HepG2 (cell line): ENCODE measurements around the gene FBXO41. TPM values are rescaled to one million over a fixed set of nuclear protein-coding genes. Genes with fewer than 3 reads are reported as not detected.

Experiments used
- ATAC-seq: fragments of 200-7000 bp; cut with Tn5 transposase; 3 replicates; pipeline ENCODE4 v1.9.1; 2020; ENCODE audit warnings: mild to moderate bottlenecking, moderate library complexity
- BruUV-seq: library from RNA; stranded (reverse); fragments of 400-500 nt; replicated peaks from 2 replicates; lab custom pipeline; 2021; lab: Mats Ljungman, UMichigan
- CTCF ChIA-PET: fragments of 300-600 bp; formaldehyde crosslinking; extraction: SDS; loops from one replicate; lab custom pipeline; 2021; ENCODE audit warnings: low total read pairs, inconsistent platforms, low intra/inter-chr PET ratio; lab: Yijun Ruan, JAX
- POLR2A ChIA-PET: fragments of 350-600 bp; sonication (Branson Sonifier 250); formaldehyde crosslinking; loops from one replicate; lab custom pipeline; 2020; ENCODE audit warnings: antibody characterized with exemption, inconsistent platforms; lab: Yijun Ruan, JAX
- DNase-seq: peaks from one replicate; pipeline ENCODE4 v3.0.0-alpha.2; 2015; ENCODE audit warnings: low spot score
- FAIRE-seq: peaks from 3 replicates; lab custom pipeline; 2011; peaks lifted over from hg19 to GRCh38; lab: Jason Lieb, UNC
- H2AFZ ChIP-seq: one replicate; pipeline ENCODE4 v1.6.1; 2011; ENCODE audit warnings: low read length, inconsistent platforms
- H3K27ac ChIP-seq: fragments of 300-600 bp; 3 replicates; pipeline ENCODE4 v1.8.0; 2011; ENCODE audit warnings: mixed run types, mild to moderate bottlenecking, mixed read lengths, low read length, inconsistent platforms; ENCODE audit not compliant: insufficient read depth; ENCODE audit errors: extremely low read length
- H3K27me3 ChIP-seq, 2 experiments: fragments of 200-600 bp in 1 of 2; 2 replicates in 1 of 2; 3 replicates in 1 of 2; pipeline versions ENCODE4 v1.6.0 to v1.8.0; 2011; ENCODE audit warnings: low read length in 2 of 2, mild to moderate bottlenecking in 2 of 2, moderate library complexity in 2 of 2, inconsistent platforms in 1 of 2; ENCODE audit not compliant: insufficient read depth in 2 of 2, control insufficient read depth in 1 of 2
- H3K36me3 ChIP-seq, 2 experiments: fragments of 200-600 bp in 1 of 2; replicated peaks in 1 of 2; 2 replicates in 1 of 2; 3 replicates in 1 of 2; pipeline versions ENCODE4 v1.5.1 to v1.8.0; 2011; ENCODE audit warnings: low read length in 2 of 2, inconsistent platforms in 1 of 2; ENCODE audit not compliant: insufficient read depth in 2 of 2, control insufficient read depth in 1 of 2
- H3K4me1 ChIP-seq: 2 replicates; pipeline ENCODE4 v1.5.1; 2012; ENCODE audit warnings: low read length, inconsistent platforms; ENCODE audit not compliant: insufficient read depth
- H3K4me2 ChIP-seq: 2 replicates; pipeline ENCODE4 v1.6.0; 2011; ENCODE audit warnings: low read depth, low read length, inconsistent platforms
- H3K4me3 ChIP-seq, 3 experiments: fragments of 200-600 bp in 1 of 3; sonication (generic), shearing (Covaris generic) in 1 of 3; replicated peaks in 1 of 3; 2 replicates each; pipeline ENCODE4 v1.5.1; 2011 to 2016; ENCODE audit warnings: low read length in 3 of 3, inconsistent platforms in 2 of 3, low read depth in 2 of 3, mild to moderate bottlenecking in 2 of 3, control low read depth in 1 of 3, mixed read lengths in 1 of 3; ENCODE audit not compliant: insufficient read depth in 1 of 3
- H3K79me2 ChIP-seq: one replicate; pipeline ENCODE4 v1.6.1; 2011; ENCODE audit warnings: low read length, inconsistent platforms; ENCODE audit not compliant: insufficient read depth
- H3K9ac ChIP-seq: 2 replicates; pipeline ENCODE4 v1.6.0; 2011; ENCODE audit warnings: mild to moderate bottlenecking, low read depth, low read length, inconsistent platforms; ENCODE audit not compliant: insufficient read depth
- H3K9me3 ChIP-seq: 2 replicates; pipeline ENCODE4 v1.5.1; 2012; ENCODE audit warnings: mild to moderate bottlenecking, low read length
- H4K20me1 ChIP-seq: 2 replicates; pipeline ENCODE4 v1.6.0; 2011; ENCODE audit warnings: inconsistent platforms, mild to moderate bottlenecking, low read length, moderate library complexity; ENCODE audit not compliant: insufficient read depth
- CREB3 ChIP-seq: sonication (generic); formaldehyde crosslinking; IDR thresholded peaks from 2 replicates; pipeline ENCODE4 v1.5.0; 2020; ENCODE audit warnings: missing genetic modification reagents
- E2F2 ChIP-seq: sonication (generic); formaldehyde crosslinking; IDR thresholded peaks from 2 replicates; pipeline ENCODE4 v1.4.0; 2020; ENCODE audit warnings: missing genetic modification reagents, borderline replicate concordance
- GPBP1L1 ChIP-seq: sonication (generic); formaldehyde crosslinking; IDR thresholded peaks from 2 replicates; pipeline ENCODE4 v1.5.0; 2020; ENCODE audit warnings: mild to moderate bottlenecking, missing genetic modification reagents
- HNF1B ChIP-seq: sonication (generic); formaldehyde crosslinking; IDR thresholded peaks from 2 replicates; pipeline ENCODE4 v1.5.1; 2020; ENCODE audit warnings: mild to moderate bottlenecking, moderate library complexity, missing genetic modification reagents
- HOXA7 ChIP-seq: sonication (generic); formaldehyde crosslinking; IDR thresholded peaks from 2 replicates; pipeline ENCODE4 v1.8.1; 2022; ENCODE audit warnings: mild to moderate bottlenecking, missing genetic modification reagents, moderate library complexity
- ISX ChIP-seq: sonication (generic); formaldehyde crosslinking; conservative IDR thresholded peaks from 2 replicates; pipeline ENCODE4 v1.5.0; 2020; ENCODE audit warnings: missing genetic modification reagents
- SUZ12 ChIP-seq: fragments of 150-350 bp; IDR thresholded peaks from 2 replicates; pipeline ENCODE4 v1.6.1; 2014; ENCODE audit warnings: low read depth, low read length
- TMF1 ChIP-seq: sonication (generic); formaldehyde crosslinking; IDR thresholded peaks from 2 replicates; pipeline ENCODE4 v1.8.1; 2022; ENCODE audit warnings: low read depth, missing genetic modification reagents
- TRIM22 ChIP-seq: fragments of 450-650 bp; IDR thresholded peaks from 2 replicates; pipeline ENCODE4 v1.6.1; 2017
- ZBTB8A ChIP-seq: sonication (generic); formaldehyde crosslinking; IDR thresholded peaks from 2 replicates; pipeline ENCODE4 v1.4.0; 2020; ENCODE audit warnings: mild to moderate bottlenecking, low read depth, missing genetic modification reagents, borderline replicate concordance
- ZC3H4 ChIP-seq: sonication (generic); formaldehyde crosslinking; IDR thresholded peaks from 2 replicates; pipeline ENCODE4 v1.4.0; 2020; ENCODE audit warnings: missing genetic modification reagents, borderline replicate concordance
- ZKSCAN8 ChIP-seq: IDR thresholded peaks from 2 replicates; pipeline ENCODE4 v1.6.1; 2016; ENCODE audit warnings: borderline replicate concordance, missing genetic modification reagents, missing compliant biosample characterization
- ZNF383 ChIP-seq: sonication (generic); formaldehyde crosslinking; IDR thresholded peaks from 2 replicates; pipeline ENCODE4 v1.4.0; 2020; ENCODE audit warnings: missing genetic modification reagents, mild to moderate bottlenecking, borderline replicate concordance
- ZNF468 ChIP-seq: sonication (generic); formaldehyde crosslinking; IDR thresholded peaks from 2 replicates; pipeline ENCODE4 v1.8.0; 2022; ENCODE audit warnings: mild to moderate bottlenecking, moderate library complexity, missing genetic modification reagents
- ZNF549 ChIP-seq: sonication (generic); formaldehyde crosslinking; IDR thresholded peaks from 2 replicates; pipeline ENCODE4 v1.5.0; 2020; ENCODE audit warnings: missing genetic modification reagents
- ZNF780A ChIP-seq: sonication (generic); formaldehyde crosslinking; IDR thresholded peaks from 2 replicates; pipeline ENCODE4 v1.8.0; 2022; ENCODE audit warnings: mild to moderate bottlenecking, missing genetic modification reagents, moderate library complexity
- WGBS: methylation state at CpG from one replicate; pipeline ENCODE4 v1.1.6; 2017; ENCODE audit warnings: low lambda C conversion rate; 5-methylcytosine and 5-hydroxymethylcytosine counted together
- in situ Hi-C: cut with HindIII; loops from 2 replicates; pipeline ENCODE4 v1.10.0; 2017; ENCODE audit warnings: low pct_unique_long_range_greater_than_20kb; ENCODE audit not compliant: extremely low pct_ligation_motif_present
- intact Hi-C: fragments of 100-400 bp; cut with micrococcal nuclease; formaldehyde crosslinking; loops from one replicate; pipeline ENCODE4 v1.10.0; 2022; ENCODE audit not compliant: unreplicated experiment
- polyA plus RNA-seq, 8 experiments: library from polyadenylated mRNA; depleted of rRNA in 3 of 8; stranded (reverse) in 7 of 8; unstranded in 1 of 8; fragments of >200 nt; fragmentation: Illumina TruSeq in 4 of 8; extraction: Trizol in 4 of 8; gene quantifications; 2 replicates each; pipeline versions ENCODE4 v1.2.1 to v1.2.3, GENCODE V29; 2011 to 2016; ENCODE audit warnings: low read depth in 4 of 8, missing spikeins in 1 of 8, mixed read lengths in 1 of 8; ENCODE audit not compliant: insufficient read depth in 1 of 8
- total RNA-seq, 5 experiments: library from RNA; depleted of rRNA; stranded (reverse); fragments of >200 nt; fragmentation: Illumina TruSeq; extraction: Trizol; gene quantifications; 2 replicates each; pipeline ENCODE4 v1.2.3, GENCODE V29; 2016; ENCODE audit warnings: low read depth in 1 of 5

Gene FBXO41
- total and polyA plus RNA-seq, 2 of the 13 experiments (the other 11 are each of a cell fraction or from before 2014, with no cell fraction given): 4.2 to 10.3 TPM

GRCh38 chr2:73300926-73301325 lies 16.6 kb upstream of the FBXO41 start:
- in situ Hi-C loops (no loop called here), intact Hi-C loops (no loop called here)
- TF ChIP-seq TMF1 (CRISPR knock-in tag): no peak
- no peak for TF ChIP-seq SUZ12
- no peak for TF ChIP-seq CREB3
- TF ChIP-seq TRIM22: no peak
- no peak for TF ChIP-seq E2F2 (CRISPR knock-in tag)
- TF ChIP-seq ZBTB8A: no peak
- no peak for TF ChIP-seq HNF1B (CRISPR knock-in tag)
- no peak for TF ChIP-seq ZNF549 (CRISPR knock-in tag)
- no peak for TF ChIP-seq ISX
- TF ChIP-seq ZNF383 (CRISPR knock-in tag): no peak
- no peak for TF ChIP-seq ZKSCAN8 (CRISPR knock-in tag)
- no peak for TF ChIP-seq ZNF468
- TF ChIP-seq ZC3H4 (CRISPR knock-in tag): no peak
- TF ChIP-seq GPBP1L1 (CRISPR knock-in tag): no peak
- no peak for TF ChIP-seq HOXA7
- TF ChIP-seq ZNF780A (CRISPR knock-in tag): no peak
- Histone ChIP-seq H3K4me3 (no peak overlapping the region), H4K20me1 (no peaks in the 10 kb centered on the region), H3K27ac (no peak overlapping the region), H3K4me1 (no peaks in the 10 kb centered on the region), H3K4me2 (no peak overlapping the region), H3K36me3 (no peaks in the 10 kb centered on the region), H3K79me2 (no peaks in the 10 kb centered on the region), H2AFZ (no peak overlapping the region), H3K27me3 (peaks cover 0 to 42% of the 10 kb centered on the region in 2 experiments; a peak in 4 of 5 replicates), H3K9ac (no peak overlapping the region), H3K9me3 (no peaks in the 10 kb centered on the region)
- POLR2A ChIA-PET: no interaction called here
- ATAC-seq (no peak), FAIRE-seq (no peak), DNase-seq (no peak)
- no TSS peak for BruUV-seq
- CTCF ChIA-PET: no interaction called here
- WGBS: 13% methylated on average over 3 of the region's 3 CpGs
